ENCODE results near the gene SLC12A9.

GRCh38 chr7:100823534-100823933, 29.0 kb upstream of the SLC12A9 start:
- TF ChIP-seq CTCF (IDR thresholded peaks at IDR 0.05; ENCODE audit: low read depth, low read length) (no peak), EZH2phosphoT487 (IDR thresholded peaks at IDR 0.05; ENCODE audit: low read depth) (no peak)

Data from OCI-LY3 (cell line).